Endothelial cell of umbilical vein (primary cell): ENCODE results near the gene BORCS5. TPM values are rescaled to one million over a fixed set of nuclear protein-coding genes. Genes with fewer than 3 reads are reported as not detected.

Source experiments
- BruUV-seq: library from RNA; stranded (reverse); fragments of 400-500 nt; replicated peaks from 2 replicates; lab custom pipeline; 2021; lab: Mats Ljungman, UMichigan
- CTCF ChIA-PET: fragments of 300-600, 350-600 bp; sonication (Branson Sonifier 250); formaldehyde crosslinking; loops from one replicate; lab custom pipeline; 2021; ENCODE audit warnings: antibody characterized with exemption, inconsistent platforms; lab: Charles Lee
- POLR2A ChIA-PET: fragments of 300-600, 350-600 bp; sonication (Branson Sonifier 250); formaldehyde crosslinking; loops from one replicate; lab custom pipeline; 2021; ENCODE audit warnings: antibody characterized with exemption, inconsistent platforms; lab: Charles Lee
- DNase-seq: peaks from one replicate; pipeline ENCODE4 v3.0.0-alpha.2; 2011; ENCODE audit warnings: low read depth, low spot score
- FAIRE-seq: peaks from 2 replicates; lab custom pipeline; 2011; peaks lifted over from hg19 to GRCh38; lab: Jason Lieb, UNC
- H2AFZ ChIP-seq: 2 replicates; pipeline ENCODE4 v1.6.0; 2012; ENCODE audit warnings: low read depth, low read length, control low read depth, inconsistent platforms
- H3K27ac ChIP-seq: 2 replicates; pipeline ENCODE4 v1.5.1; 2011; ENCODE audit warnings: low read depth, mild to moderate bottlenecking, control low read depth, low read length, moderate library complexity; ENCODE audit not compliant: insufficient read depth
- H3K27me3 ChIP-seq, 2 experiments: 2 replicates each; pipeline versions ENCODE4 v1.6.0 to v1.6.1; 2011; ENCODE audit warnings: low read length in 2 of 2, mixed read lengths in 1 of 2; ENCODE audit not compliant: control insufficient read depth in 2 of 2, insufficient read depth in 2 of 2
- H3K36me3 ChIP-seq, 2 experiments: 2 replicates in 1 of 2; 3 replicates in 1 of 2; pipeline ENCODE4 v1.5.1; 2011; ENCODE audit warnings: low read length in 2 of 2, mild to moderate bottlenecking in 1 of 2, moderate library complexity in 1 of 2; ENCODE audit not compliant: control insufficient read depth in 2 of 2, insufficient read depth in 2 of 2; ENCODE audit errors: extremely low read depth in 1 of 2
- H3K4me1 ChIP-seq: 3 replicates; pipeline ENCODE4 v1.5.1; 2011; ENCODE audit warnings: mild to moderate bottlenecking, low read length; ENCODE audit not compliant: control insufficient read depth, insufficient read depth; ENCODE audit errors: extremely low read depth
- H3K4me2 ChIP-seq: 2 replicates; pipeline ENCODE4 v1.6.1; 2011; ENCODE audit warnings: low read length, control low read depth, mixed read lengths; ENCODE audit not compliant: insufficient read depth
- H3K4me3 ChIP-seq, 3 experiments: fragments of 200-600 bp in 1 of 3; sonication (generic), shearing (Covaris generic) in 1 of 3; replicated peaks in 1 of 3; 2 replicates each; pipeline ENCODE4 v1.5.1; 2011 to 2016; ENCODE audit warnings: control low read depth in 3 of 3, low read length in 3 of 3, mild to moderate bottlenecking in 2 of 3, inconsistent platforms in 1 of 3, low read depth in 1 of 3, moderate library complexity in 1 of 3; ENCODE audit not compliant: insufficient read depth in 1 of 3
- H3K79me2 ChIP-seq: 2 replicates; pipeline ENCODE4 v1.6.0; 2012; ENCODE audit warnings: low read length, inconsistent platforms; ENCODE audit not compliant: control insufficient read depth, insufficient read depth
- H3K9ac ChIP-seq: replicated peaks from 2 replicates; pipeline ENCODE3; 2011; ENCODE audit warnings: low read length, control low read depth; ENCODE audit not compliant: insufficient read depth; ENCODE audit errors: extremely low read depth
- H3K9me1 ChIP-seq: replicated peaks from 3 replicates; pipeline ENCODE4 v1.6.0; 2011; ENCODE audit warnings: mild to moderate bottlenecking, low read length; ENCODE audit not compliant: control insufficient read depth, insufficient read depth; ENCODE audit errors: extremely low read depth
- H3K9me3 ChIP-seq: replicated peaks from 2 replicates; pipeline ENCODE4 v1.5.1; 2012; ENCODE audit warnings: low read length, inconsistent platforms; ENCODE audit not compliant: control insufficient read depth, insufficient read depth
- H4K20me1 ChIP-seq: replicated peaks from 2 replicates; pipeline ENCODE3; 2011; ENCODE audit warnings: mild to moderate bottlenecking, low read length; ENCODE audit not compliant: control insufficient read depth, insufficient read depth; ENCODE audit errors: extremely low read depth
- EZH2 ChIP-seq: IDR thresholded peaks from 2 replicates; pipeline ENCODE4 v1.6.1; 2012; ENCODE audit warnings: borderline replicate concordance, low read depth, mild to moderate bottlenecking, moderate library complexity, low read length, inconsistent platforms; ENCODE audit not compliant: severe bottlenecking
- FOS ChIP-seq: IDR thresholded peaks from 2 replicates; pipeline ENCODE4 v1.6.1; 2011; ENCODE audit warnings: mild to moderate bottlenecking, low read length, moderate library complexity, borderline replicate concordance; ENCODE audit not compliant: insufficient read depth
- GATA2 ChIP-seq: IDR thresholded peaks from 2 replicates; pipeline ENCODE4 v1.7.0; 2011; ENCODE audit warnings: low read depth, mild to moderate bottlenecking, moderate library complexity, mixed read lengths, low read length; ENCODE audit not compliant: insufficient read length, insufficient read depth
- JUN ChIP-seq: IDR thresholded peaks from 2 replicates; pipeline ENCODE4 v1.6.1; 2011; ENCODE audit warnings: borderline replicate concordance, low read depth; ENCODE audit not compliant: insufficient read length, insufficient read depth
- MYC ChIP-seq: IDR thresholded peaks from one replicate; pipeline ENCODE4 v1.6.1; 2011; ENCODE audit warnings: mild to moderate bottlenecking, low read depth, low read length
- POLR2A ChIP-seq: IDR thresholded peaks from 2 replicates; pipeline ENCODE4 v1.6.1; 2012; ENCODE audit warnings: low read depth, mild to moderate bottlenecking, control low read depth, low read length
- POLR2AphosphoS5 ChIP-seq: IDR thresholded peaks from 2 replicates; pipeline ENCODE4 v1.6.1; 2012; ENCODE audit warnings: low read depth, mild to moderate bottlenecking, control low read depth, low read length, moderate library complexity; ENCODE audit not compliant: insufficient read depth
- dilution Hi-C: fragments of 300-500 bp; cut with MboI; formaldehyde crosslinking; loops from one replicate; pipeline ENCODE4 v1.15.0; 2019; ENCODE audit warnings: low sequenced_read_pairs; ENCODE audit not compliant: extremely low pct_ligation_motif_present
- intact Hi-C: fragments of 100-400 bp; cut with micrococcal nuclease; formaldehyde crosslinking; loops from one replicate; pipeline ENCODE4 v1.10.0; 2022
- polyA plus RNA-seq, 4 experiments: library from polyadenylated mRNA; depleted of rRNA in 3 of 4; stranded (reverse) in 3 of 4; unstranded in 1 of 4; fragments of >200 nt; gene quantifications; 2 replicates each; pipeline versions ENCODE4 v1.2.1 to v1.2.3, GENCODE V29; 2011 to 2012; ENCODE audit warnings: missing spikeins in 1 of 4
- total RNA-seq: library from RNA; stranded (reverse); gene quantifications from 2 replicates; pipeline ENCODE4 v1.2.3, GENCODE V29; 2021
- TF ChIP-seq, protein P1 (sequence below), 2 donors: IDR thresholded peaks; 1 replicate in 1 of 2; 2 replicates in 1 of 2; pipeline ENCODE4 v1.5.1; 2011; ENCODE audit warnings: low read length in 2 of 2, mild to moderate bottlenecking in 2 of 2, moderate library complexity in 2 of 2, control low read depth in 1 of 2, inconsistent platforms in 1 of 2, low read depth in 1 of 2; ENCODE audit not compliant: insufficient read depth in 1 of 2; ENCODE audit errors: extremely low read depth in 1 of 2
- TF ChIP-seq, protein P2 (sequence below): IDR thresholded peaks from 2 replicates; pipeline ENCODE4 v1.6.1; 2011; ENCODE audit not compliant: insufficient read depth, insufficient read length

BORCS5 gene
- total and polyA plus RNA-seq, 2 donors (not counting 3 experiments of a cell fraction or from before 2014, with no cell fraction given), result 8.3 to 10.5 TPM

DNA sequence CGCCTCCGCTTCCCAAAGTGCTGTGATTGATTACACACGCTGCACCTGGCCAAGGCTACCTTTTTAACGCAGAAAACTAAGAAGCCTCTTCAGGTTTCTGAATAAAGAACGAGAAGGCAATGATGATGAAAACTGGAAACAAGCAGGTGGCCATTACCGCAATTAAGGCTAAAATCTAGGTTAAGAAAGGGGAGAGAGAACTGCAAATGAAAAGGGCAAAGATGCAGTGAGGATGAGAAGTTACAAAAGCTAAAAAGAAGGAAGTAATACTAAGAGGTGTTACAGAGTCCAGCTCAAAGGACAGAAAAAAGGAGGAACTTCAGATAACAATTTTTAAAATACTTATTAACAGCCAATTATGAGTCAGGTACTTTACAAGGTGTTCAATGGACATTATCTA is 126.1 kb downstream of the BORCS5 start:
- POLR2A ChIA-PET, result no interaction called here

More for the DNA sequence above, 126.1 kb downstream of the BORCS5 start:
- intact Hi-C loops, result no loop called here
- DNase-seq (no peak), FAIRE-seq (no peak)
- CTCF ChIA-PET, result no interaction called here
- H3K27me3 ChIP-seq, result no peaks in the 10 kb centered on the region
- BruUV-seq, result no TSS peak
- no peaks in the 10 kb centered on the region for H3K79me2 ChIP-seq
- no peaks in the 10 kb centered on the region for H3K9me1 ChIP-seq
- H3K9me3 ChIP-seq, result no peaks in the 10 kb centered on the region
- H3K4me2 ChIP-seq, result no peak overlapping the region
- H3K4me1 ChIP-seq, result peaks cover 10% of the 10 kb centered on the region
- no peak overlapping the region for H3K4me3 ChIP-seq
- H2AFZ ChIP-seq, result no peak overlapping the region
- no peak overlapping the region for H3K27ac ChIP-seq
- dilution Hi-C loops, result no loop called here
- no peaks in the 10 kb centered on the region for H4K20me1 ChIP-seq
- TF ChIP-seq GATA2 (no peak), MYC (no peak), POLR2A (no peak), EZH2 (no peak), FOS (no peak), POLR2AphosphoS5 (no peak), JUN (no peak)
- TF ChIP-seq, protein P1, sequence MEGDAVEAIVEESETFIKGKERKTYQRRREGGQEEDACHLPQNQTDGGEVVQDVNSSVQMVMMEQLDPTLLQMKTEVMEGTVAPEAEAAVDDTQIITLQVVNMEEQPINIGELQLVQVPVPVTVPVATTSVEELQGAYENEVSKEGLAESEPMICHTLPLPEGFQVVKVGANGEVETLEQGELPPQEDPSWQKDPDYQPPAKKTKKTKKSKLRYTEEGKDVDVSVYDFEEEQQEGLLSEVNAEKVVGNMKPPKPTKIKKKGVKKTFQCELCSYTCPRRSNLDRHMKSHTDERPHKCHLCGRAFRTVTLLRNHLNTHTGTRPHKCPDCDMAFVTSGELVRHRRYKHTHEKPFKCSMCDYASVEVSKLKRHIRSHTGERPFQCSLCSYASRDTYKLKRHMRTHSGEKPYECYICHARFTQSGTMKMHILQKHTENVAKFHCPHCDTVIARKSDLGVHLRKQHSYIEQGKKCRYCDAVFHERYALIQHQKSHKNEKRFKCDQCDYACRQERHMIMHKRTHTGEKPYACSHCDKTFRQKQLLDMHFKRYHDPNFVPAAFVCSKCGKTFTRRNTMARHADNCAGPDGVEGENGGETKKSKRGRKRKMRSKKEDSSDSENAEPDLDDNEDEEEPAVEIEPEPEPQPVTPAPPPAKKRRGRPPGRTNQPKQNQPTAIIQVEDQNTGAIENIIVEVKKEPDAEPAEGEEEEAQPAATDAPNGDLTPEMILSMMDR (IDR thresholded peaks at IDR 0.05; ENCODE audit: extremely low read depth in 1 of 2, insufficient read depth in 1 of 2, low read depth in 1 of 2, low read length in 2 of 2), result no peak
- TF ChIP-seq, protein P2, sequence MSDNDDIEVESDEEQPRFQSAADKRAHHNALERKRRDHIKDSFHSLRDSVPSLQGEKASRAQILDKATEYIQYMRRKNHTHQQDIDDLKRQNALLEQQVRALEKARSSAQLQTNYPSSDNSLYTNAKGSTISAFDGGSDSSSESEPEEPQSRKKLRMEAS, result no peak
- H3K36me3 ChIP-seq, result peaks cover 0 to 6% of the 10 kb centered on the region in 2 experiments
- H3K9ac ChIP-seq, result no peak overlapping the region
